HG02571 (cell line): ENCODE measurements around the gene OR10K2.

Source experiments
- ATAC-seq: cut with Tn5 transposase; IDR thresholded peaks from one replicate; pipeline ENCODE4 v1.9.1; 2021; ENCODE audit warnings: mild to moderate bottlenecking, moderate library complexity; ENCODE audit not compliant: unreplicated experiment

Gene OR10K2

DNA sequence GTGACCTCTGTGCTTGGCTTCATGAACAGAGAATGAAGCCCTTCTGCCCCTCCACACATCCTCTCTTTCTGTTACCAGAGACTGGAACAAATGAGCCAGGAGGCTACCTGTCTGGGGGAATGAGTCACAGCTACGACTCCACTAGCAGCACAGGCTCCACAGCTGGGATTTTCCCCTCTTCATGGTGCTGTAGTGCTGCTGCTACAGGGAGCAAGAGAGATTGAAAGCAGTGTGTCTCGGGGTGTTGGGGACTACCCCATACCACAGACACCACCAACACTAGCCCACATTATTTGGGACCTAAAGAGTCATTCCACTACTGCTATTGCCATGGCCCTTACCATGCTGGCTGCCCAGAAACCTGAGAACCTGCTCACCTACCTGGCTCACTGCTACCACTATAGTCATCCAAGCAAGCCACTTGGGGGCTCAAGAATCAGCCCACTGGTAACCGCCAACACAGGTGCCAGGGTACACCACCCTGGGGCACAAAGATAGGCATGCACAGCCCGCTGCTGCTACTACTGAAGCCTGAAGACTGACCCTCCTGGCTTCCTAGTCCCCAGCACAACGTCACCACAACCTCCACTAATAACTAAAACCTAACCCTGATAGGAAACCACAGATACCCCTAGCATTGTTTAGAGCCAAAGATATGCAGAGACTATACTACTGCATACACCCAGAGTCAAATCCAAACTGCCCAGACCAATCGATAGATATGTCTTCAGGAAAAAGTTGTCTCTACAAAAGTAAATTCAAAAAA lies 54.7 kb downstream of the OR10K2 start:
- peak; percentile 97 for ATAC-seq
